Panc1 (cell line): ENCODE data around the gene AAMDC.
"Not testable (repeated sequence)": the region's sequence is repeated elsewhere in the genome, so short reads cannot be mapped to it uniquely, and the experiment has no call there.

Source experiments
- POLR2AphosphoS5 ChIP-seq: IDR thresholded peaks from 2 replicates; pipeline ENCODE4 v1.6.1; 2012; ENCODE audit warnings: mild to moderate bottlenecking, low read depth, low read length, moderate library complexity
- SIN3A ChIP-seq: IDR thresholded peaks from 2 replicates; pipeline ENCODE4 v1.6.1; 2012; ENCODE audit warnings: low read depth, mild to moderate bottlenecking, low read length, moderate library complexity, borderline replicate concordance; ENCODE audit not compliant: insufficient read depth
- TCF7L2 ChIP-seq: IDR thresholded peaks from 2 replicates; pipeline ENCODE4 v1.6.1; 2011; ENCODE audit warnings: mild to moderate bottlenecking, low read depth, low read length, inconsistent platforms
- TF ChIP-seq, protein P1 (sequence below): fragments of 450-650 bp; IDR thresholded peaks from 2 replicates; pipeline ENCODE4 v1.5.1; 2017; ENCODE audit warnings: mild to moderate bottlenecking
- TF ChIP-seq, protein P2 (sequence below), 2 experiments: IDR thresholded peaks; 2 replicates each; pipeline ENCODE4 v1.6.1; 2011 to 2012; ENCODE audit warnings: low read depth in 2 of 2, control low read depth in 1 of 2, low read length in 1 of 2, mild to moderate bottlenecking in 1 of 2, moderate library complexity in 1 of 2; ENCODE audit not compliant: insufficient read depth in 1 of 2

DNA sequence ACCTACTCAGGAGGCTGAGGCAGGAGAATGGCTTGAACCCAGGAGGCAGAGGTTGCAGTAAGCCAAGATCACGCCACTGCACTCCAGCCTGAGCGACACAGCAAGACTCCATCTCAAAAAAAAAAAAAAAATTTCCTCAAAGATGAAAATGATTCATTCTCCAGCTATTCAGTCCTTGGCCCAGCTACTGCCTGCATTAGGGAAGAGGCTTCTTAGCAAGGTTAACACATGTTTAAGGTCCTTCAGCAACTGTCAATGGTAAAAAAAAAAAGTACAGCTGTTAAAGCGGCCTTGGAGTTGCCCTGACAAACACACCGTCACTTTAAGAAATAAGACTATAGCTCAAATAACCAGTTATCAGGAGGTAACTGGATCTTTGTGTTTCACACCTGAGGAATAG is 57.3 kb downstream of the AAMDC start:
- not testable (repeated sequence) for TF ChIP-seq POLR2AphosphoS5, TCF7L2, SIN3A
- TF ChIP-seq, protein P1, sequence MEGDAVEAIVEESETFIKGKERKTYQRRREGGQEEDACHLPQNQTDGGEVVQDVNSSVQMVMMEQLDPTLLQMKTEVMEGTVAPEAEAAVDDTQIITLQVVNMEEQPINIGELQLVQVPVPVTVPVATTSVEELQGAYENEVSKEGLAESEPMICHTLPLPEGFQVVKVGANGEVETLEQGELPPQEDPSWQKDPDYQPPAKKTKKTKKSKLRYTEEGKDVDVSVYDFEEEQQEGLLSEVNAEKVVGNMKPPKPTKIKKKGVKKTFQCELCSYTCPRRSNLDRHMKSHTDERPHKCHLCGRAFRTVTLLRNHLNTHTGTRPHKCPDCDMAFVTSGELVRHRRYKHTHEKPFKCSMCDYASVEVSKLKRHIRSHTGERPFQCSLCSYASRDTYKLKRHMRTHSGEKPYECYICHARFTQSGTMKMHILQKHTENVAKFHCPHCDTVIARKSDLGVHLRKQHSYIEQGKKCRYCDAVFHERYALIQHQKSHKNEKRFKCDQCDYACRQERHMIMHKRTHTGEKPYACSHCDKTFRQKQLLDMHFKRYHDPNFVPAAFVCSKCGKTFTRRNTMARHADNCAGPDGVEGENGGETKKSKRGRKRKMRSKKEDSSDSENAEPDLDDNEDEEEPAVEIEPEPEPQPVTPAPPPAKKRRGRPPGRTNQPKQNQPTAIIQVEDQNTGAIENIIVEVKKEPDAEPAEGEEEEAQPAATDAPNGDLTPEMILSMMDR, result not testable (repeated sequence)
- TF ChIP-seq, protein P2, sequence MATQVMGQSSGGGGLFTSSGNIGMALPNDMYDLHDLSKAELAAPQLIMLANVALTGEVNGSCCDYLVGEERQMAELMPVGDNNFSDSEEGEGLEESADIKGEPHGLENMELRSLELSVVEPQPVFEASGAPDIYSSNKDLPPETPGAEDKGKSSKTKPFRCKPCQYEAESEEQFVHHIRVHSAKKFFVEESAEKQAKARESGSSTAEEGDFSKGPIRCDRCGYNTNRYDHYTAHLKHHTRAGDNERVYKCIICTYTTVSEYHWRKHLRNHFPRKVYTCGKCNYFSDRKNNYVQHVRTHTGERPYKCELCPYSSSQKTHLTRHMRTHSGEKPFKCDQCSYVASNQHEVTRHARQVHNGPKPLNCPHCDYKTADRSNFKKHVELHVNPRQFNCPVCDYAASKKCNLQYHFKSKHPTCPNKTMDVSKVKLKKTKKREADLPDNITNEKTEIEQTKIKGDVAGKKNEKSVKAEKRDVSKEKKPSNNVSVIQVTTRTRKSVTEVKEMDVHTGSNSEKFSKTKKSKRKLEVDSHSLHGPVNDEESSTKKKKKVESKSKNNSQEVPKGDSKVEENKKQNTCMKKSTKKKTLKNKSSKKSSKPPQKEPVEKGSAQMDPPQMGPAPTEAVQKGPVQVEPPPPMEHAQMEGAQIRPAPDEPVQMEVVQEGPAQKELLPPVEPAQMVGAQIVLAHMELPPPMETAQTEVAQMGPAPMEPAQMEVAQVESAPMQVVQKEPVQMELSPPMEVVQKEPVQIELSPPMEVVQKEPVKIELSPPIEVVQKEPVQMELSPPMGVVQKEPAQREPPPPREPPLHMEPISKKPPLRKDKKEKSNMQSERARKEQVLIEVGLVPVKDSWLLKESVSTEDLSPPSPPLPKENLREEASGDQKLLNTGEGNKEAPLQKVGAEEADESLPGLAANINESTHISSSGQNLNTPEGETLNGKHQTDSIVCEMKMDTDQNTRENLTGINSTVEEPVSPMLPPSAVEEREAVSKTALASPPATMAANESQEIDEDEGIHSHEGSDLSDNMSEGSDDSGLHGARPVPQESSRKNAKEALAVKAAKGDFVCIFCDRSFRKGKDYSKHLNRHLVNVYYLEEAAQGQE (IDR thresholded peaks at IDR 0.05; ENCODE audit: insufficient read depth in 1 of 2, low read depth in 2 of 2, low read length in 1 of 2), result not testable (repeated sequence)
